Hematopoietic multipotent progenitor cell treated with erythropoietin and hydrocortisone succinate and interleukin-3 and kit ligand, for 6 days (in vitro differentiated cells): ENCODE data around the gene MAN1C1.
A peak's percentile ranks its signal among the peaks of the same experiment; 100 is the strongest.
"Not testable (repeated sequence)": the region's sequence is repeated elsewhere in the genome, so short reads cannot be mapped to it uniquely, and the experiment has no call there.

Source experiments
- DNase-seq: peaks from one replicate; pipeline ENCODE4 v3.0.0-alpha.2; 2015

Gene MAN1C1

GRCh38 chr1:25583519-25584370 is 32.8 kb upstream of the MAN1C1 start:
- no peak for DNase-seq

- DNase-seq, result no peak
Measured at GRCh38 chr1:25586181-25586588, 30.4 kb upstream of the MAN1C1 start.

- DNase-seq, result no peak
Measured at GRCh38 chr1:25587290-25587689, 29.3 kb upstream of the MAN1C1 start.

GRCh38 chr1:25588224-25588623 is 28.4 kb upstream of the MAN1C1 start:
- DNase-seq, result not testable (repeated sequence)

- not testable (repeated sequence) for DNase-seq
Measured at GRCh38 chr1:25588786-25589185, 27.8 kb upstream of the MAN1C1 start.

GRCh38 chr1:25590096-25590824 is 26.3 kb upstream of the MAN1C1 start:
- no peak for DNase-seq

GRCh38 chr1:25593861-25594260 is 22.7 kb upstream of the MAN1C1 start:
- DNase-seq, result no peak

- no peak for DNase-seq
Measured at GRCh38 chr1:25594971-25595370, 21.6 kb upstream of the MAN1C1 start.

GRCh38 chr1:25596641-25597040 is 19.9 kb upstream of the MAN1C1 start:
- DNase-seq, result not testable (repeated sequence)

- no peak for DNase-seq
Measured at GRCh38 chr1:25598879-25599278, 17.7 kb upstream of the MAN1C1 start.

GRCh38 chr1:25599969-25600610 is 16.5 kb upstream of the MAN1C1 start:
- no peak for DNase-seq

GRCh38 chr1:25600971-25601699 is 15.5 kb upstream of the MAN1C1 start:
- DNase-seq, result not testable (repeated sequence)

GRCh38 chr1:25603779-25604538 is 12.6 kb upstream of the MAN1C1 start:
- DNase-seq, result not testable (repeated sequence)

- DNase-seq, result no peak
Measured at GRCh38 chr1:25607123-25607522, 9.5 kb upstream of the MAN1C1 start.

- peak; percentile 97 for DNase-seq
Measured at GRCh38 chr1:25608488-25609178, 8.0 kb upstream of the MAN1C1 start.

GRCh38 chr1:25609921-25610320 is 6.7 kb upstream of the MAN1C1 start:
- no peak for DNase-seq

- DNase-seq, result peak; percentile 39
Measured at GRCh38 chr1:25610822-25611630, 5.6 kb upstream of the MAN1C1 start.

- DNase-seq, result no peak
Measured at GRCh38 chr1:25611843-25612242, 4.7 kb upstream of the MAN1C1 start.

- no peak for DNase-seq
Measured at GRCh38 chr1:25612421-25612820, 4.2 kb upstream of the MAN1C1 start.

- no peak for DNase-seq
Measured at GRCh38 chr1:25613091-25613490, 3.5 kb upstream of the MAN1C1 start.
